Right lobe of liver (tissue), 4 donors: ENCODE results near the gene VDAC1.

Experiments
- POLR2A ChIP-seq: fragments of 450-650 bp; IDR thresholded peaks from one replicate; pipeline ENCODE4 v1.6.1; 2017; ENCODE audit warnings: antibody characterized with exemption, mild to moderate bottlenecking
- TF ChIP-seq, protein P1 (sequence below), 4 donors: fragments of 200-600 bp in 3 of 4; fragments of 450-650 bp in 1 of 4; IDR thresholded peaks; one replicate each; pipeline versions ENCODE4 v1.5.1 to v1.8.0; 2016 to 2022; ENCODE audit warnings: antibody characterized with exemption in 4 of 4, mild to moderate bottlenecking in 2 of 4
- donor health status: DM: no; HTN: no; CAD: no.
- donor health status: DM: no; HTN: no; CAD: no.
- donor health status: DM: no; HTN: yes; CAD: no.

DNA sequence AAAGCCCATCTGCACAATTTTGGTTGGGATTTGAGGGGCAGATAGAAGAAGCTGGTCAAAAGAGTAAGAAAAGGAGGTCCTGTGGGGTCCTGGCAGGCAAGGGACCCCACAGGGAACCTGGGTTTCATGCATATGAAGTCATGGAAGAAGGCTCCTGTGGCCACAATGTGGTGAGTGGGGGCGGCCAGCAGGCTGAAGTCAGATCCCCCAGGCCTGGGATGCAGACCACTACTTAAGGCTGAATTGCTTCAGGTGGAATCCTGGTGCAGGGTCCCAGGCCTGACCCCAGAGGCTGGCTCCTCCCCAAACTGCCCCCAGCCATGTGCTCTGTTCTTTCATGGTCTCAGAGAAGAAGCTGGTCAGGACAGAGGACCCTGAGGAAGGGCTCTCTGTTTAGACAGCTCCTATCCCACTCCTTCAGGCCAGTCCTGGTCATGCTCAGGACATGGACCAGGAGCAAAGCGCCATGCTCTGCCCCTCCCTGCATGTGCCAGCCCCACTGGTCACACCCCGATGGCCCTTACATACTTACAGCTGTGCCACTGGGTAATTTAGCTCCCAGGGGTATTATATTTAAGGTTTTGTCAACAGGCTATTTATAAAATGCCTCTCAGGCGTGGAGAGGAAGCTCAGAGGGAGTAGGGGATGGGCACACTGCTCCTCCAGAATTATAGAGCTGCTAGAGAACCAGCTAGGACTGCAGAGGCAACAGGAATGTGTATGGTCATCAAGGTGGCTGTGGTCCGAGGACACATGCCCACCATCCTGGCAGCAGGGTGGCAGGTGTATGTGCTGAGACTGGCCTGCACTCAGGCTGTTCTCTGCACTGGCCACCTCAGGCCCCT lies 69.7 kb downstream of the VDAC1 start:
- TF ChIP-seq, protein P1, sequence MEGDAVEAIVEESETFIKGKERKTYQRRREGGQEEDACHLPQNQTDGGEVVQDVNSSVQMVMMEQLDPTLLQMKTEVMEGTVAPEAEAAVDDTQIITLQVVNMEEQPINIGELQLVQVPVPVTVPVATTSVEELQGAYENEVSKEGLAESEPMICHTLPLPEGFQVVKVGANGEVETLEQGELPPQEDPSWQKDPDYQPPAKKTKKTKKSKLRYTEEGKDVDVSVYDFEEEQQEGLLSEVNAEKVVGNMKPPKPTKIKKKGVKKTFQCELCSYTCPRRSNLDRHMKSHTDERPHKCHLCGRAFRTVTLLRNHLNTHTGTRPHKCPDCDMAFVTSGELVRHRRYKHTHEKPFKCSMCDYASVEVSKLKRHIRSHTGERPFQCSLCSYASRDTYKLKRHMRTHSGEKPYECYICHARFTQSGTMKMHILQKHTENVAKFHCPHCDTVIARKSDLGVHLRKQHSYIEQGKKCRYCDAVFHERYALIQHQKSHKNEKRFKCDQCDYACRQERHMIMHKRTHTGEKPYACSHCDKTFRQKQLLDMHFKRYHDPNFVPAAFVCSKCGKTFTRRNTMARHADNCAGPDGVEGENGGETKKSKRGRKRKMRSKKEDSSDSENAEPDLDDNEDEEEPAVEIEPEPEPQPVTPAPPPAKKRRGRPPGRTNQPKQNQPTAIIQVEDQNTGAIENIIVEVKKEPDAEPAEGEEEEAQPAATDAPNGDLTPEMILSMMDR (IDR thresholded peaks at IDR 0.05): no peak
- no peak for TF ChIP-seq POLR2A
